GM10847 (cell line): ENCODE data around the gene AQP2.

ENCODE experiments used
- POLR2A ChIP-seq: IDR thresholded peaks from 2 replicates; pipeline ENCODE4 v1.6.1; 2011; ENCODE audit not compliant: insufficient read length; ENCODE audit errors: extremely low read depth

The AQP2 gene

GRCh38 chr12:49912345-49913255 is 37.9 kb upstream of the AQP2 start:
- TF ChIP-seq POLR2A = no peak

DNA sequence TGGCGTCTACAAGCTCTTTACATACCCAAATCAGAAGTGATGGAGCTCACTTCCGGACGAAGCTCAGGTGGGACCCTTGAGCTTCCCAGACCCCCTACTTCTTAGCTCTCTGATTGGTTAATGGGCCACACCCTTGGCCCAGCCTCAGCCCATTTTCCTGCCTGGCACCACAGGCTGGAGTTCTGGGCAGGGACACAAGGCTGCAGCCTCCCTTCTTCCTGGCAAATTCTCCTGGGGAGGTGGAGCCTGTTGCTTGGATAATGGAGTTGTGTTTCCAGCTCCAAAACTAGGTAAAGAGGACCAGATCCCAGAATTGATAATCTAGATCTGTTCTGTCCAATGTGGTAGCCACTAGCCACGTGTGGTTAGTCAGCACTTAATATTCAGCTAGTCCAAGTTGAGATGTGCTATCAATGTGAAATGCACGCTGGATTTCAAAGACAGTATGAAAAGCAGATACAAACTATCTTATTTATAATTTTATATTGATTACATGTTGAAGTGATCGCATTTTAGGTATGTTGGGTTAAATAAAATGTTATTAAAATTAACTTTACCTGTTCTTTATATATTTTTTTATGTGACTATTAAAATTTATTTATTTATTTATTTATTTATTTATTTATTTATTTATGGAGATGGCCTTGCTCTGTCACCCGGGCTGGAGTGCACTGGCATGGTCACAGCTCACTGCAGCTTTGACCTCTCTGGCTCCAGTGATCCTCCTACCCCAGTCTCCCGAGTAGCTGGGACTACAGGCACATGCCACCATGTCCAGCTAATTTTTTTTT is 34.2 kb upstream of the AQP2 start:
- no peak for TF ChIP-seq POLR2A

- TF ChIP-seq POLR2A = no peak
These were observed 33.3 kb upstream of the AQP2 start for GRCh38 chr12:49917166-49917787.

- TF ChIP-seq POLR2A = no peak
These were observed 32.8 kb upstream of the AQP2 start for GRCh38 chr12:49917788-49918173.

- TF ChIP-seq POLR2A = no peak
These were observed 30.2 kb upstream of the AQP2 start for GRCh38 chr12:49920241-49920914.

DNA sequence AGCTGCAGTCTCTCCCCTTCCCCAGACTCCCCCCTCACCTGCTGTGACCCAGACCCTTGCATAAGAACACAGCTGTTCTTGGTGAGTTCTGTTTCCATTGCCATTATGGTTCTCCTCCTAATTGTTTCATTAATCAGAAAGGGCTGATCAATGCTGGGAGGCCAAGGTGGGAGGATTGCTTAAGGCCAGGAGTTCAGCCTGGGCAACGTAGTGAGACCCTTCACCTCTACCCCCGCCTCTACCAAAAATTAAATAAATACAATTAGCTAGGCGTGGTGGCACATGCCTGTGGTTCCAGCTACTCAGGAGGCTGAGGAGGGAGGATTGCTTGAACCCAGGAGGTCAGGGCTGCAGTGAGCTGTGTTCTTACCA is 29.6 kb upstream of the AQP2 start:
- TF ChIP-seq POLR2A = no peak

DNA sequence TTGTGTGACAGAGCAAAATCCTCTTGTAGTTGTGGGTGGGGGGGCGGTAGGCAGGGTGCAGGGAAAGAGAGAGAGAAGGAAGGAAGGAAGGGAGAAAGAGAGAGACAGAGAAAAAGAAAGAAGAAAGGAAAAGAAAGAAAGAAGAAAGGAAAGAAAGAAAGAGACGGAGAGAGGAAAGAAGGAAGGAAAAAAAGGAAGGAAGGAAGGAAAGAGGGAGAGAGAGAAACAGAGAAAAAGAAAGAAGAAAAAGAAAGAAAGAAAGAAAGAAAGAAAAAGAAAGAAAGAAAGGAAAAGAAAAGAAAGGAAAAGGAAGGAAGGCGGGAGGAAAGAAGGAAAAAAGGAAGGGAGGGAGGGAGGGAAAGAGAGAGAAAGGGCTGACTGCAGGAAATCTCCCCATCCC is 29.2 kb upstream of the AQP2 start:
- TF ChIP-seq POLR2A = no peak

- TF ChIP-seq POLR2A = no peak
These were observed 28.6 kb upstream of the AQP2 start for GRCh38 chr12:49921936-49922335.

GRCh38 chr12:49922349-49923034 is 28.0 kb upstream of the AQP2 start:
- TF ChIP-seq POLR2A = no peak

- TF ChIP-seq POLR2A = no peak
These were observed 27.4 kb upstream of the AQP2 start for GRCh38 chr12:49923035-49923644.

- no peak for TF ChIP-seq POLR2A
These were observed 26.5 kb upstream of the AQP2 start for GRCh38 chr12:49923880-49924556.

- TF ChIP-seq POLR2A = no peak
These were observed 25.8 kb upstream of the AQP2 start for GRCh38 chr12:49924628-49925246.
